ENCODE results near the gene RAB8A.
A peak's percentile ranks its signal among the peaks of the same experiment; 100 is the strongest.
"Not testable (repeated sequence)": the region's sequence is repeated elsewhere in the genome, so short reads cannot be mapped to it uniquely, and the experiment has no call there.

RAB8A gene

GRCh38 chr19:16099314-16099965 is 12.2 kb upstream of the RAB8A start:
- H3K9ac ChIP-seq (ENCODE audit: low read length); DNase-seq; H3K4me1 ChIP-seq (ENCODE audit: control insufficient read depth, low read depth, low read length); H3K23ac ChIP-seq (ENCODE audit: low read length); H4K8ac ChIP-seq (ENCODE audit: low read depth, low read length); H3K27ac ChIP-seq (ENCODE audit: low read depth, low read length); H3K4me2 ChIP-seq (ENCODE audit: low read length); H3K18ac ChIP-seq (ENCODE audit: low read length); H3K27me3 ChIP-seq (ENCODE audit: insufficient read depth, low read length, poor library complexity); H3K4ac ChIP-seq (ENCODE audit: low read depth, low read length); H3K79me1 ChIP-seq (ENCODE audit: low read length); H3K79me2 ChIP-seq (ENCODE audit: control insufficient read depth, insufficient read depth, low read length); H2BK5ac ChIP-seq (ENCODE audit: low read length); H4K5ac ChIP-seq (ENCODE audit: low read length); H3K56ac ChIP-seq (ENCODE audit: low read length); H2BK15ac ChIP-seq (replicated peaks; ENCODE audit: low read depth); H2AK5ac ChIP-seq (ENCODE audit: low read length); H2BK120ac ChIP-seq (ENCODE audit: low read depth, low read length); H3K4me3 ChIP-seq (ENCODE audit: low read length): not testable (repeated sequence)
- WGBS (ENCODE audit: extremely low coverage, insufficient coverage, low lambda C conversion rate) = no CpG with 5 or more reads among the region's 8 CpGs
- peaks cover 23% of the 10 kb centered on the region for H3K36me3 ChIP-seq (ENCODE audit: control insufficient read depth, insufficient read depth, low read length)

- no peak overlapping the region for H2BK15ac ChIP-seq (replicated peaks; ENCODE audit: low read depth)
- no peak overlapping the region for H3K4me2 ChIP-seq (ENCODE audit: low read length)
- DNase-seq = no peak
- H3K18ac ChIP-seq (ENCODE audit: low read length) = no peak overlapping the region
- H3K27me3 ChIP-seq (ENCODE audit: insufficient read depth, low read length, poor library complexity) = no peaks in the 10 kb centered on the region
- peaks cover 1% of the 10 kb centered on the region for H3K79me1 ChIP-seq (ENCODE audit: low read length)
- H3K4me1 ChIP-seq (ENCODE audit: control insufficient read depth, low read depth, low read length) = no peaks in the 10 kb centered on the region
- H2BK120ac ChIP-seq (ENCODE audit: low read depth, low read length) = no peak overlapping the region
- no peak overlapping the region for H4K5ac ChIP-seq (ENCODE audit: low read length)
- H3K23ac ChIP-seq (ENCODE audit: low read length) = no peak overlapping the region
- no peaks in the 10 kb centered on the region for H3K79me2 ChIP-seq (ENCODE audit: control insufficient read depth, insufficient read depth, low read length)
- WGBS (ENCODE audit: extremely low coverage, insufficient coverage, low lambda C conversion rate) = no CpG with 5 or more reads among the region's 4 CpGs
- no peak overlapping the region for H4K8ac ChIP-seq (ENCODE audit: low read depth, low read length)
- no peak overlapping the region for H3K4ac ChIP-seq (ENCODE audit: low read depth, low read length)
- no peak overlapping the region for H3K9ac ChIP-seq (ENCODE audit: low read length)
- H3K27ac ChIP-seq (ENCODE audit: low read depth, low read length) = no peak overlapping the region
- H2BK5ac ChIP-seq (ENCODE audit: low read length) = no peak overlapping the region
- H3K56ac ChIP-seq (ENCODE audit: low read length) = no peak overlapping the region
- H3K36me3 ChIP-seq (ENCODE audit: control insufficient read depth, insufficient read depth, low read length) = peaks cover 15% of the 10 kb centered on the region
- H2AK5ac ChIP-seq (ENCODE audit: low read length) = no peak overlapping the region
- no peak overlapping the region for H3K4me3 ChIP-seq (ENCODE audit: low read length)
These were observed 11.2 kb upstream of the RAB8A start for GRCh38 chr19:16100524-16100923.

- Histone ChIP-seq H3K4me1 (ENCODE audit: control insufficient read depth, low read depth, low read length) (no peaks in the 10 kb centered on the region), H3K56ac (ENCODE audit: low read length) (no peak overlapping the region), H3K23ac (ENCODE audit: low read length) (no peak overlapping the region), H4K5ac (ENCODE audit: low read length) (no peak overlapping the region), H3K4me2 (ENCODE audit: low read length) (no peak overlapping the region), H3K4me3 (ENCODE audit: low read length) (no peak overlapping the region), H3K79me2 (ENCODE audit: control insufficient read depth, insufficient read depth, low read length) (no peaks in the 10 kb centered on the region), H3K27me3 (ENCODE audit: insufficient read depth, low read length, poor library complexity) (no peaks in the 10 kb centered on the region), H3K4ac (ENCODE audit: low read depth, low read length) (no peak overlapping the region), H3K18ac (ENCODE audit: low read length) (no peak overlapping the region), H2BK120ac (ENCODE audit: low read depth, low read length) (no peak overlapping the region), H3K79me1 (ENCODE audit: low read length) (peaks cover 1% of the 10 kb centered on the region), H3K27ac (ENCODE audit: low read depth, low read length) (no peak overlapping the region), H2AK5ac (ENCODE audit: low read length) (no peak overlapping the region), H3K36me3 (ENCODE audit: control insufficient read depth, insufficient read depth, low read length) (peaks cover 4% of the 10 kb centered on the region), H4K8ac (ENCODE audit: low read depth, low read length) (no peak overlapping the region), H2BK15ac (replicated peaks; ENCODE audit: low read depth) (no peak overlapping the region), H2BK5ac (ENCODE audit: low read length) (no peak overlapping the region), H3K9ac (ENCODE audit: low read length) (no peak overlapping the region)
- no CpG with 5 or more reads among the region's 6 CpGs for WGBS (ENCODE audit: extremely low coverage, insufficient coverage, low lambda C conversion rate)
- no peak for DNase-seq
These were observed 7.0 kb upstream of the RAB8A start for GRCh38 chr19:16104722-16105121.

- H3K27me3 ChIP-seq (ENCODE audit: insufficient read depth, low read length, poor library complexity) = no peaks in the 10 kb centered on the region
- no peaks in the 10 kb centered on the region for H3K4me1 ChIP-seq (ENCODE audit: control insufficient read depth, low read depth, low read length)
- H3K4me2 ChIP-seq (ENCODE audit: low read length) = no peak overlapping the region
- no peak overlapping the region for H2BK5ac ChIP-seq (ENCODE audit: low read length)
- H4K5ac ChIP-seq (ENCODE audit: low read length) = no peak overlapping the region
- H3K79me1 ChIP-seq (ENCODE audit: low read length) = no peaks in the 10 kb centered on the region
- no peak overlapping the region for H3K18ac ChIP-seq (ENCODE audit: low read length)
- H4K8ac ChIP-seq (ENCODE audit: low read depth, low read length) = no peak overlapping the region
- WGBS (ENCODE audit: extremely low coverage, insufficient coverage, low lambda C conversion rate) = no CpG with 5 or more reads among the region's 3 CpGs
- no peak overlapping the region for H2AK5ac ChIP-seq (ENCODE audit: low read length)
- H3K36me3 ChIP-seq (ENCODE audit: control insufficient read depth, insufficient read depth, low read length) = peaks cover 3% of the 10 kb centered on the region
- no peak overlapping the region for H3K56ac ChIP-seq (ENCODE audit: low read length)
- DNase-seq = peak; percentile 49
- no peak overlapping the region for H2BK15ac ChIP-seq (replicated peaks; ENCODE audit: low read depth)
- no peak overlapping the region for H2BK120ac ChIP-seq (ENCODE audit: low read depth, low read length)
- H3K27ac ChIP-seq (ENCODE audit: low read depth, low read length) = no peak overlapping the region
- no peak overlapping the region for H3K4me3 ChIP-seq (ENCODE audit: low read length)
- H3K9ac ChIP-seq (ENCODE audit: low read length) = no peak overlapping the region
- no peaks in the 10 kb centered on the region for H3K79me2 ChIP-seq (ENCODE audit: control insufficient read depth, insufficient read depth, low read length)
- no peak overlapping the region for H3K23ac ChIP-seq (ENCODE audit: low read length)
- no peak overlapping the region for H3K4ac ChIP-seq (ENCODE audit: low read depth, low read length)
These were observed 5.6 kb upstream of the RAB8A start for GRCh38 chr19:16106121-16106520.

DNA sequence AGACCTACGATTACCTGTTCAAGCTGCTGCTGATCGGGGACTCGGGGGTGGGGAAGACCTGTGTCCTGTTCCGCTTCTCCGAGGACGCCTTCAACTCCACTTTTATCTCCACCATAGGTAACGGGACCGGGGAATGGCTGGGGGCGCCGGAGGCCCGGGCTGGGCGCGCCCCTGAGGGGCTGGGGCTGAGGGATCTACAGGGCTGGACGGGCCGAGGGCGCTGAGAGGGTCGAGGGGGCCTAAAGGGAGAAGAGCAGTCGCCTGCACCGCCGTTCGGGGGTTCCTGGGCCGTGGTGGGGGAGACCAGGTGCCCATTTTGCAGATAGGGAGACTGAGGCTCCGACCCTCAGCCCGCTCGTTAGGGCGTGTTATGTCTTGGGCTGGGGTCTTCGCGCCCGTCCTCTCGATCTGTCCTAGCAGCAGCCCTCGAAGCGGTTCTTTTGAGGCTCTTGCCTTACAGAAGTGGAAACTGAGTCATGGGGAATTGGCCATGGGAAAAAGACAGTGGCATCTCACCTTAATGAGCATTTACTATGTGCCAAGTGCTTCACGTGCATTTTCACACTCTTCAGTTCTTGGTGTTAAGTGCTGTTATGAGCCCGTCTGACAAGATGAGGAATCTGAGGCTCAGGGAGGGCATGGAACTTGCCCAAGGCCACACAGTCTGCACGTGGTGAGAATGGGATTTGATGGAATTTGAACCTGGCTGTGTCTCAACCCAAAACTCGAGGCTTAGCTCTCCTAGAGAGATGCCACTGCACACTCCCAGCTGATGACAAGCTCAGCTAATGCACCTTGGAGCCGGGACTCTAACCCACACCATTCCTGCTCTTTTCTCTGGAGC is 442 bp downstream of the RAB8A start:
- H3K79me1 ChIP-seq (ENCODE audit: low read length) = peaks cover 22% of the 10 kb centered on the region
- H3K18ac ChIP-seq (ENCODE audit: low read length) = peak overlapping the region; percentile 16
- no peak for DNase-seq
- no peaks in the 10 kb centered on the region for H3K36me3 ChIP-seq (ENCODE audit: control insufficient read depth, insufficient read depth, low read length)
- H3K27ac ChIP-seq (ENCODE audit: low read depth, low read length) = peak overlapping the region; percentile 17
- no peak overlapping the region for H2BK15ac ChIP-seq (replicated peaks; ENCODE audit: low read depth)
- H3K23ac ChIP-seq (ENCODE audit: low read length) = no peak overlapping the region
- H2AK5ac ChIP-seq (ENCODE audit: low read length) = no peak overlapping the region
- H3K9ac ChIP-seq (ENCODE audit: low read length) = peak overlapping the region; percentile 86
- no peak overlapping the region for H4K8ac ChIP-seq (ENCODE audit: low read depth, low read length)
- H3K27me3 ChIP-seq (ENCODE audit: insufficient read depth, low read length, poor library complexity) = no peaks in the 10 kb centered on the region
- no peak overlapping the region for H2BK5ac ChIP-seq (ENCODE audit: low read length)
- peak overlapping the region; percentile 84 for H3K4ac ChIP-seq (ENCODE audit: low read depth, low read length)
- peak overlapping the region; percentile 94 for H3K56ac ChIP-seq (ENCODE audit: low read length)
- H3K4me2 ChIP-seq (ENCODE audit: low read length) = peak overlapping the region; percentile 55
- H2BK120ac ChIP-seq (ENCODE audit: low read depth, low read length) = no peak overlapping the region
- peak overlapping the region; percentile 86 for H3K4me3 ChIP-seq (ENCODE audit: low read length)
- WGBS (ENCODE audit: extremely low coverage, insufficient coverage, low lambda C conversion rate) = no CpG with 5 or more reads among the region's 37 CpGs
- peaks cover 28% of the 10 kb centered on the region for H3K79me2 ChIP-seq (ENCODE audit: control insufficient read depth, insufficient read depth, low read length)
- peaks cover 4% of the 10 kb centered on the region for H3K4me1 ChIP-seq (ENCODE audit: control insufficient read depth, low read depth, low read length)
- no peak overlapping the region for H4K5ac ChIP-seq (ENCODE audit: low read length)

Data from mesendoderm (in vitro differentiated cells).